H54 (cell line): ENCODE results near the gene PDS5A.
"Not testable (repeated sequence)": the region's sequence is repeated elsewhere in the genome, so short reads cannot be mapped to it uniquely, and the experiment has no call there.

Source experiments
- DNase-seq: peaks from one replicate; pipeline ENCODE4 v3.0.0; 2011; ENCODE audit warnings: low spot score, mixed read lengths; ENCODE audit not compliant: insufficient read length
- FAIRE-seq: peaks from 3 replicates; lab custom pipeline; 2011; peaks lifted over from hg19 to GRCh38; lab: Jason Lieb, UNC
- POLR2A ChIP-seq: IDR thresholded peaks from 2 replicates; pipeline ENCODE4 v1.6.1; 2011; ENCODE audit warnings: low read depth, mild to moderate bottlenecking, low read length

The PDS5A gene

DNA sequence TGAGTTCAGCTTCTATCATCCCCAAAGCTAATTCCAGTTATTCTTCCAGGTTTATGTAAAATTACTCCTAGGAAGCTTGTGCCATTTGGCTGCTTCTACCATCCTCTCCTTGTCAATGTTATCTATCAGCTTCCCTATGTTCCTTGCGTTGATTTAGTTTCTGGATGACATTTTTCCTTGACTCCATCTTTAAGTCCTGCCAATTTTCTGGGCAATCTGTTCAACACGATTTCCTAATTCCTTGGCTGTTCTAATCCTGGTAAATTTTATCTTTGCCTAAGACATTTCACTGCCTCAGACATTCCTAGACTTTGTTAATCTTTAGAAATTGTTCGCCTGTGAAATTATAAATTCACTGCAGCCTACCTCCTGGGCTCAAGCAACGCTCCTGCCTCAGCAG, 125.1 kb downstream of the PDS5A start:
- no peak for FAIRE-seq
- TF ChIP-seq POLR2A, result no peak
- DNase-seq, result no peak

DNA sequence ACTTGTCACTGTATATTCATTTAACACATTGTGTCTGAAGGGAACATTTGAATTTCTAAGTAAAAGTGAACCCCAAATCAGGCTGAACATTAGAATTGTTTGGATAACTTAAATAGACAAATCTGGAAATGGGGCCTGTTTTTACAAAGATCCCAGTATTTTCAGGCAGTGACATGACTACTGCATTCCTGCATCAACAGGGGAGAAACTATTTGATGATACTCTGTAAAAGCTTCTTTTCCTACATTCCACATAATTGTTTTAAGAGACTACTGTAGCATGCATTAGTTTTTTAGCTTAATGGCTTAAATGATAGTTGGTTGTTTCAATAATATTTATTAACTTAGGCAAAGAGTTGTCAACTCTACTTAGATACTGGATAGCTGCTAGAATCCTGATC, 127.0 kb downstream of the PDS5A start:
- DNase-seq (no peak), FAIRE-seq (no peak)
- no peak for TF ChIP-seq POLR2A

DNA sequence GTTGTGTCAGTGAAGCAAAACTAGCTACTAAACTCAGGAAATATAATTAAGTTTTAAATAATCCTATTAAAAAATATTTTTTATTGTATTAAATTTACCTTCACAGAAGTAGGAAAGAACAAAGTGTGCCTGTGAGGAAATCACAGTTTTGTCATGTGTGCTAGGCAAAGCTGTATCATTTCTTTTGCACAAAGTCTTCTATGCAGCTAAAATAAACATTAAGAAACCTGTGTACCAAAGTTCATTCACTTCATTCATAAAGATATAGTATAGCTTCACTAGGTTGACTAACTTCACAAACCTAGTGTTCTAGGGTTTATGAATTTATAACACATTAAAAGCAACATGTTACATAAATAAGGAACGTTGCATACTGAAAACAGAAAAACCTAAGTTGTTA, 131.0 kb downstream of the PDS5A start:
- no peak for TF ChIP-seq POLR2A
- FAIRE-seq (no peak), DNase-seq (no peak)

DNA sequence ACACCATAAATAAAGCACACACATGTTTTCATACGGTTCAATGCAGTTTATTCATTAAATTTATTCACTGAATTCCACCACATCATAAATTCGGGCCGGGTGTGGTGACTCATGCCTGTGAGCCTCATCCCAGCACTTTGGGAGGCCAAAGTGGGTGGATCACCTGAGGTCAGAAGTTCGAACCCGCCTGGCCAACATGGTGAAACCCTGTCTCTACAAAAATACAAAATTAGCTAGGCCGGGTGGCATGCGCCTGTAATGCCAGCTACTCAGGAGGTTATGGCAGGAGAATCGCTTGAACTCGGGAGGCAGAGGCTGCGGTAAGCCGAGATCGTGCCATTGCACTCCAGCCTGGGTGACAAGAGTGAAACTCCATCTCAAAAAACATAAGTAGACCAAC, 131.6 kb downstream of the PDS5A start:
- FAIRE-seq (peak; percentile 61), DNase-seq (no peak)

DNA sequence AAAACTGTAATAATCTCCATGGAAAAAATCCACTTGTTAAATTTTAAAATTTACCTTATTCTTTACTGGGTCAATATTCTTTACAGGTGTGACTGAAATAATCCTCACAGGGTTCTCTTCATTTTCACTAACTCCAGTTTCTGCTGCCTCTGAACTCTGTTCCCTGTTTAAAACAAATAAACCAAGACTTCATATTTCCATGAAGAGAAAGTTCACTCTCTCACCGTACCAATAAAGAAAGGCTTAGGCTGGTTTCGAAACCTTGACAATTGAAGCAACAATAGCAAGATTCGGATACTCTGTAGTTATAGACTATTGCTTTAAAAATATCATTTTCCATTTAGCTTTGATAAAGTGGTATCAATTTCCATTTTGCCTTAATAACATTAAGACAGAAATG, 135.8 kb downstream of the PDS5A start:
- TF ChIP-seq POLR2A, result no peak
- DNase-seq, result no peak
- no peak for FAIRE-seq

More for the DNA sequence above, 131.6 kb downstream of the PDS5A start:
- no peak for TF ChIP-seq POLR2A

DNA sequence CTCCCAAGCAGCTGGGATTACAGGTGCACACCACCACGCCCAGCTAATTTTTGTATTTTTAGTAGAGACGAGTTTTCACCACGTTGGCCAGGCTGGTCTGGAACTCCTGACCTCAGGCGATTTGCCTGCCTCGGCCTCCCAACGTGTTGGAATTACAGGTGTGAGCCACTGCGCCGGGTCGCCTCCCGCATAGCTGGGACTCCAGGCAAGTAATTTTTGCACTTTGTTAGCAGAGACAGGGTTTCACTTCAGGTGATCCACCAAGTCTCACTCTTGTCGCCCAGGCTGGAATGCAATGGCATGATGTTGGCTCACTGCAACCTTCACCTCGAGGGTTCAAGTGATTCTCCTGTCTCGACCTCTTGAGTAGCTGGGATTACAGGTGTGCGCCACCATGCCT, 137.2 kb downstream of the PDS5A start:
- not testable (repeated sequence) for DNase-seq, FAIRE-seq

DNA sequence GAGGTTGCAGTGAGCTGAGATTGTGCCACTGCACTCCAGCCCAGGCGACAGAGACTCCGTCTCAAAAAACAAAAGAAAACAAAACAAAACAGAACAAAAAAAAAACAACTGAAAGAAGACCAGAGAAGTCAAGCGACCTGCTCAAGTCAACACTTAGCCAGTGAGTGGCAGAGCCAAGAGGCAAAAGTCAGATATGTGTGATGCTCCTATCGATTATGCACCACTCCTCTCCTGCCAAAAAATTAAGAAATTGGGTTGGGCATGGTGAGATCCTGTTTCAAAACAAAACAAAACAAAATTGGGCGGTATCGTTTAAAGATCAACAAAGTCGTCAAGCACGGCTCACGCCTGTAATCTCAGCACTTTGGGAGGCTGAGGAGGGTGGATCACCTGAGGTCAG, 137.7 kb downstream of the PDS5A start:
- DNase-seq, result no peak
- FAIRE-seq, result no peak
- TF ChIP-seq POLR2A, result no peak

DNA sequence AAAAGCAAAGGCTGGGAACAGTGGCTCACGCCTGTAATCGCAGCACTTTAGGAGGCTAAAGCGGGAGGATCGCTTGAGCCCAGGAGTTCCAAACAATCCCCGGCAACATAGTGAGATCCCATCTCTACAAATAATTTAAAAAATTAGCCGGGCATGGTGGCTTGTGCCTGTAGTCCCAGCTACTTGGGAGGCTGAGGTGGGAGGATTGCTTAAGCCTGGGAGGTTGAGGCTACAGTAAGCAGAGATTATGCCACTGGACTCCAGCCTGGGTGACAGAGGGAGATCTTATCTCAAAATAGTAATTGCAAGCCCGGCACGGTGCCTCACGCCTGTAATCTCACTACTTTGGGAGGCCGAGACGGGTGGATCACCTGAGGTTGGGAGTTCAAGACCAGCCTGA, 139.3 kb downstream of the PDS5A start:
- not testable (repeated sequence) for DNase-seq, FAIRE-seq

DNA sequence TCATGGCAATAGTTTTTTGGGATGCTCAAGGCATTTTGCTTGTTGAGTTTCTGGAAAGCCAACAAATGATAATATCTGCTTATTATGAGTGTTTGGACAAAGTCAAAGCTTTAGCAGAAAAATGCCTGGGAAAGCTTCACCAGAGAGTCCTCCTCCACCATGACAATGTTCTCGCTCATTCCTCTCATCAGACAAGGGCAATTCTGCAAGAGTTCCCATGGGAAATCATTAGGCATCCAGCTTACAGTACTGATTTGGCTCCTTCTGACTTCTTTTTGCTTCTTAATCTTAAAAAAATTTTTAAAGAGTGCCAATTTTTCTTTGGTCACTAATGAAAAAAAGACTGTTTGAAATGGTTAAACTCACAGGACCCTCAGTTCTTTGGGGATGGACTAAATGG, 143.4 kb downstream of the PDS5A start:
- TF ChIP-seq POLR2A, result no peak
- DNase-seq (no peak), FAIRE-seq (no peak)

DNA sequence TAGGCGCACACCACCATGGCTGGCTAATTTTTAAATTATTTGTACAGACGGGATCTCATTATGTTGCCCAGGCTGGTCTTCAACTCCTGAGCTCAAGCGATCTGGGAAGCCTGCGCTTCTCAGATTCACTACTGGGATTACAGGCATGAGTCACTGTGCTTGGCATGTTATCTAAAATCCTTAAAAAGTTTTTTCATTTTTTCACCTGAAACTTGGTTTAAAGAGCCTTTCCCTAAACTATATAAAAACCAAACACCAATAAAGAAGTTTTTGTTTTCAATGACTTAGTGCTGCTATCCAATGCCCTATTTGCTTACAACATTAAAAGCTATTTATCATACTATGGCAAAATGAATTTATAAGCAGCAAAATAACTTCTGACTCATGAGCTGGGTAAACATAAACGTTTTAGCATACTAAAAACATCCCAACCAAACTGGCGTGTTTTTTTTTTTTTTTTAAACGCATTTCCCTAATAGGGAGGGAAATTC, 151.9 kb downstream of the PDS5A start:
- DNase-seq (no peak), FAIRE-seq (peak; percentile 6)
- no peak for TF ChIP-seq POLR2A

DNA sequence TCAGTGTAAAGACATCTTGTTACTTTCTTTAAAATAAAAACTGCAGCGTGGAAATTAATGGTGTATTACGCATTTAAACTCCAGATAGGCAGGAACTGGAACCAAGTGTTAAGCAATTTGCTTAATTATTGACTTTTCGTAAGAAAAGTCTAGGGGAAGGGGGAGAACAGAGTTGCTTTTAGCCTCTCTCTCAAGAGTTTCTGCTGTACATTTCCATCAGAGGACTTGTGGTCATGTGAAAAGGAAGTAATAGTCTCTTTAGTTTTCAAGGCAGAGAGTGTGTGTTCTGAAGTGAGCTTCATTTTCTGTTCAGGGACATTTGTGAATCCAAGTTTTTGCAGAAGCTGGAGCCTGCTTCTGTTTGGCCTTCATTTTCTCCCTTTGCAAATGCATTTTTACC, 152.6 kb downstream of the PDS5A start:
- no peak for FAIRE-seq
- TF ChIP-seq POLR2A, result no peak
- no peak for DNase-seq

DNA sequence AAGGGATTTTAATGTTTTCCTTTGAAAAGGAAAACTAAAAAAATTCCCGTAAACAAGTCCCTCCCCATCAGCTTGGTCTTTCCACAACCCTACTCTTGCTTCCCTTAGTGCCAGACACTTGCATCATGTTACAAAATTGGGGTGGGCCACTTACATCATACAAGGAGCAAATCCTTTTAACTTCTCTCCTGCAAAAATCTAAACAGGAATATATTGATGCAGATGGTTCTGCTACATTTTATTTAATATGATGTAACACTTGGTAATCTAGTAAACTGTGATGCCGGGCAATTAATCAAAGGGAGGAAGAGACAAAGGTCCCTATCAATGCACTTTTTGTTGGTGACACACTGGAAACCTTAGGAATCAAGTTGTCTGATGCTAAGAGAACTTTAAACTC, 154.5 kb downstream of the PDS5A start:
- FAIRE-seq, result no peak

DNA sequence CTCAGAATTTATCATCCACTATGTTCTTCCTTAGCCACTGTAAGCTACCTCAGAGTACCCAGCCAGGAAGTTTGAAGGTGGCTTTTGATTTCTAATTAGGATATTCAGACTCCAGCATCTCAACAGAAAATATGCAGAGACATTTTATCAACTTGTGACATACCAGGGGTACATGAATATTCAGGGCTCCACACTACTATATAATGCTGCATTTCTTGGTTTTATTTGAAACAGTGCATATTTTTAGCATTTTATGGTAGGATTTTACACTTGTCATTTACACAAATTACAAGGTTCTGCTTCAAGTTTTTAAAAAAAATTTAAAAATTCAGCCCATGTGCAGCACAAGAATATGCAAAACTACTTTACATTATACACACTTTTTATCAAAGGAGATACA, 155.0 kb downstream of the PDS5A start:
- FAIRE-seq (no peak), DNase-seq (no peak)
- no peak for TF ChIP-seq POLR2A

More for the DNA sequence above, 154.5 kb downstream of the PDS5A start:
- TF ChIP-seq POLR2A, result no peak
- no peak for DNase-seq

DNA sequence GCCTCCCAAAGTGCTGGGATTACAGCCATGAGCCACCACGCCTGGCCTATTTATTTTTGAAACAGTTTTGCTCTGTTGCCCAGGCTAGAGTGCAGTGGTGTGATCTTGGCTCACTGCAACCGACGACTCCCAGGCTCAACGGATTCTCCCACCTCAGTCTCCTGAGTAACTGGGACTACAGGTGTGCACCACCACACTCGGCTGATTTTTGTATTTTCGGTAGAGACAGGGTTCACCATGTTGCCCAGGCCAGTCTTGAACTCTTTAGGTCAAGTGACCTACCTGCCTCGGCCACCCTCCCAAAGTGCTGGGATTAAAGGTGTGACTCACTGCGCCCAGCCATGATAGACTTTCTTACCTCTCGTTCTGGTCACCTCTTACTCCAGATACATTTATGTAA, 155.8 kb downstream of the PDS5A start:
- no peak for FAIRE-seq
- no peak for DNase-seq
- TF ChIP-seq POLR2A, result no peak

DNA sequence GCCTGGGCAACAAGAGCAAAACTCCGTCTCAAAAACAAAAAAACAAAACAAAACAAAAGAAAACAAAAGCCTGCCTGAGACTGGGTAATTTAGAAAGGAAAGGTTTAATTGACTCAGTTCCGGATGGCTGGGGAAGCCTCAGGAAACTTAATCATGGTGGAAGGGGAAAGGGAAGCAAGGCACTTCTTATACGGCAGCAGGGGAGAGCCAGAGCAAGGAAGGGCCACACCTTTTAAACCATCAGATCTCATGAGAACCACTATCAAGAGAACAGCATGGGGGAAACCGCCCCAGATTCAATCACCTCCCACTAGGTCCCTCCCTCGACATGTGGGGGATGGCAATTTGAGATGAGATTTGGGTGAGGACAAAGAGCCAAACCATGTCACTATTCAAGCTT, 157.5 kb downstream of the PDS5A start:
- no peak for TF ChIP-seq POLR2A
- FAIRE-seq (no peak), DNase-seq (no peak)

DNA sequence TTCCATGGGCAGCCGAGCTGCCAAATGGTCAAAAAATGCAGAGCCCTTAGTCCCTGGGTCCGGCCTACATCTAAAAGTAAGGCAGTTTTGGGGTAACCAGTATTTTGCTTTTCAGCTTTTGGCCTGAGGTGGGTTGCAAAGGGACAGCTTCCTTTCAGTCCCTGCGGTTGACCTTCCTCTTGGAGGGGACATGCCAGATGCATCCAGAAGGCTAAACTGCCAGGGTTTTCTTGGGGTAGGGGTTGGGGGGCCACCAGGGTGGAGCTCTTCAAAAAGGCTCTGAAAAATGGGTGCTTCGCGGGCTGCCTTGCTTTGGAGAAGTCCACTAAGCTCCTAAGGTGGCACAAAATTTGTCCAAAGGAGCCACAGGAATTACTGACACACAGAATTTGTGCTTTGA, 159.1 kb downstream of the PDS5A start:
- DNase-seq, result no peak
- no peak for TF ChIP-seq POLR2A
- no peak for FAIRE-seq
